Effector memory CD4-positive, alpha-beta T cell (primary cell): ENCODE results near the gene GLRX2.
"Not testable (repeated sequence)": the region's sequence is repeated elsewhere in the genome, so short reads cannot be mapped to it uniquely, and the experiment has no call there.

Experiments used
- DNase-seq, 3 donors: peaks; one replicate each; pipeline ENCODE4 v3.0.0-alpha.2; 2020
- H3K27ac ChIP-seq: 2 replicates; pipeline ENCODE4 v1.7.0; 2013; ENCODE audit warnings: mild to moderate bottlenecking, low read length, moderate library complexity; ENCODE audit not compliant: insufficient read depth, poor library complexity, severe bottlenecking
- H3K27me3 ChIP-seq: replicated peaks from 2 replicates; pipeline ENCODE4 v1.7.0; 2013; ENCODE audit warnings: mild to moderate bottlenecking, low read length; ENCODE audit not compliant: insufficient read depth, control insufficient read depth, poor library complexity, severe bottlenecking
- H3K36me3 ChIP-seq: 2 replicates; pipeline ENCODE4 v1.7.0; 2013; ENCODE audit warnings: mild to moderate bottlenecking, low read length, moderate library complexity; ENCODE audit not compliant: control insufficient read depth, insufficient read depth
- H3K4me1 ChIP-seq: 2 replicates; pipeline ENCODE4 v1.7.0; 2013; ENCODE audit warnings: low read length, mild to moderate bottlenecking; ENCODE audit not compliant: control insufficient read depth, insufficient read depth, poor library complexity, severe bottlenecking
- H3K4me3 ChIP-seq: 2 replicates; pipeline ENCODE4 v1.7.0; 2013; ENCODE audit warnings: low read length, low read depth, mild to moderate bottlenecking; ENCODE audit not compliant: insufficient read depth, poor library complexity, severe bottlenecking
- H3K9me3 ChIP-seq: 2 replicates; pipeline ENCODE4 v1.7.0; 2013; ENCODE audit warnings: mild to moderate bottlenecking, low read length, moderate library complexity; ENCODE audit not compliant: control insufficient read depth

GLRX2 gene

DNA sequence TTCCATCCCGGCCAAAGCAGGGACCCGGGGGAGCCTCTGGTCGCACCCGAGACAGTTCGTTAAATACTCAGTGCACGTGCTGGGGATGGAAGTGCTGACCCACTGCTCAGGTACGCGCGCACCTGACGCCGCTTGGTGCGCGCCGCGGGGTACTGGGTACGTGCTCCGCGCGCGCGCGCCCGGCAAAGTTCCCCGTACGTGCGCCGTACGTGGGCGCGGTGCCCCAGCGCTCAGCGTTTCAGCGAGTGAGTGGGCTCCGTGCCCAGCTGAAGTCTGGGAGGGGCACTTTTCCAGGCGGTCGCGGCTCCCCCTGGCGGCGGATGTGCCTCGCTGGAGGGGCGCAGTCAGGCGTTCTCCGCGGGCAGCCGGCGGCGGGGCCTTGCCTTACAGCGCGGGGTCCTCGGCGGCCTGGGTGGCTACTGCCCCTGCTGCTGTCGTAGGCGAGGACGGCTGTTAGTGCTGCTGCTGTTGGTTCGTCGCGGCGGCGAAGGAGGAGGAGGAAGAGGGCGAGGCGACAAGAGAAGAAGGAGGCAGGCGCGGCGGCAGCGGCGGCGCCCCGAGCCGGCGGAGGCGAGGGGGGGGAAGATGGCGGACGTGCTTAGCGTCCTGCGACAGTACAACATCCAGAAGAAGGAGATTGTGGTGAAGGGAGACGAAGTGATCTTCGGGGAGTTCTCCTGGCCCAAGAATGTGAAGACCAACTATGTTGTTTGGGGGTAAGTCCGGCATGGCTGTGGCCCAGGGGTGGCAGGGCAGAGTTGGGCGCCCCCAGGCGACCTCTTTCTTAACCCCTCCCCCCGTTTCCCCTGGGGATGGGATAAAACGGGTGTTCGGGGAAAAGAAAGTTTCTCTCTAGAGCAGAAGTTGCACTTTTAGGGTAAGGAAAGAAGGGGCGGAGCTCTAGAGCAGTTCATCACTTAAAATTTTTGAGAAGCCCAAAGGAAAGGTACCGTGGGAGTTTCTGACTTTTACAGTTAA is 16.7 kb upstream of the GLRX2 start, which contains the start of gene CDC73:
Gene CDC73, plus strand, starts transcription at position 416 of the 978 bp plus-strand sequence. Its CDS starts 170 bp downstream, at position 586.
- no peaks in the 10 kb centered on the region for H3K9me3 ChIP-seq
- DNase-seq: peak; percentile 97 to 98 (median 97)
- peak within 1 kb of the TSS; percentile 94 for H3K4me3 ChIP-seq
- H3K36me3 ChIP-seq: peaks cover 8% of the 10 kb centered on the region
- H3K27me3 ChIP-seq: no peaks in the 10 kb centered on the region
- peaks cover 11% of the 10 kb centered on the region for H3K4me1 ChIP-seq
- peak within 1 kb of the TSS; percentile 90 for H3K27ac ChIP-seq

DNA sequence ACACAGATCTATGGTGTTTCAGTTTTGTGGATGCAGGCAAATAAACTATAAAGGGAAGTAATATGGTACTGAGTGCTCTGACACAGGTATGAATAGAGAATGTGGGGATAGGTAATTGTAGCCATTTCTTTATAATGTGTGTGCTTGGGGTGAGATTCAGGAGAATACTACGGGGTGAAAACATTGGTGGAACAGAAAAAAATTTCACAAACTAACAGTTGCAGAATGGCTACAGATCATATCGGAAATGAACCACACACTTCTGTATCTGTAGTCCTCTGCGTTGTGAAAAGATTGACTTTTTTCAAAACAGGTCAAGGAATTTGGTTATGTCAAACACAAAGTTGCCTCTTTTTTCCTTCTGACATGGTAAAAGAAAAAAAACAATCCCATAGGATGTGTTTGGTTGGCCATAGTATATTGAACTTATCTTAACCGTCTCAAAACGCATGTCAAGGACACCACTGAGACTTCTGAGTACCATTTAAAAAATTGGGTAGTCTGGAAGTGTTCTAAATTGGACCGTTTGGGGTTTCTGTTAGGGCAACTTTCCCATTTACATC is 15.5 kb upstream of the GLRX2 start:
- H3K4me3 ChIP-seq: no peak overlapping the region

DNA sequence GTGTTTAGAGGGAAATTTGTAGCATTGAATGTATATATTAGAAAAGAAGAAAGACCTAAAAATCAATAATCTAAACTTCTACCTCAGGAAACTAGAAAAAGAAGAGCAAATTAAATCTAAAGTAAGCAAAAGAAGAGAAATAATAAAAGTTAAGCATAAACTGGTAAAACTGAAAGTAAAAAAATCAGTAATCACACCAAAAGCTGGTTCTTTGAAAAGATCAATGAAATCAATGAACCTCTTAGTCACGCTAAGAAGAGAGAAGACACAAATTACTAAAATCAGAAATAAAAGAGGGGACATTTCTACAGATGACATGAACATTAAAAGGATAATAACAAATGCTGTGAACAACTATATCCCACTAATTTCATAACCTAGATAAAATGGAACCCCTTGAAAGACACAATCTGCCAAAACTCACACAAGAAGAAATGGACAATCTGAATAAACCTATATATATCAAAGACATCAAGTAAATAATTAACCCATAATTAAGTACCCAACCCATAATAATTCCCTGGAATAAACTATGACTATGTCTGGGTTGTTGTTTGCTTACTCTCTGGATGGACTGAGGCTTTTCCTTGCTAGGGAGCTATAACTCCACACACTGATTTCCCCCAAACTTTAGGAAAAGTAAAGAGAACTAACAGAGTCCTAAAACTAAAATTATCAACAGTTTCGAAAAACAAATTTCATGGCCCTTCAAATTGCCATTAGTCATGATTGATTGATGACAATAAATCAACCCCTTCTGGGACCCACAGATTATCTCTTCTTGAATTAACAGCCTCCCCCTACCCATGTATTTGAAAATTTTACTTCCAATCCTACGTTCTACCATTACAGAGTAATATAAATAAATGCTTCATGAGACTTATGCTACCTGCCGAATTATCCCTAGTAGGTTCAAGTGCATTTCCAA is 13.9 kb upstream of the GLRX2 start:
- no peak overlapping the region for H3K4me3 ChIP-seq
- H3K9me3 ChIP-seq: no peaks in the 10 kb centered on the region
- H3K27ac ChIP-seq: no peak overlapping the region
- H3K27me3 ChIP-seq: no peaks in the 10 kb centered on the region
- H3K36me3 ChIP-seq: no peaks in the 10 kb centered on the region
- peaks cover 6% of the 10 kb centered on the region for H3K4me1 ChIP-seq
- no peak for DNase-seq

More for the DNA sequence above, 15.5 kb upstream of the GLRX2 start:
- Histone ChIP-seq H3K9me3 (no peaks in the 10 kb centered on the region), H3K4me1 (peaks cover 9% of the 10 kb centered on the region), H3K27ac (no peak overlapping the region), H3K36me3 (peaks cover under 1% of the 10 kb centered on the region), H3K27me3 (no peaks in the 10 kb centered on the region)
- DNase-seq: no peak

DNA sequence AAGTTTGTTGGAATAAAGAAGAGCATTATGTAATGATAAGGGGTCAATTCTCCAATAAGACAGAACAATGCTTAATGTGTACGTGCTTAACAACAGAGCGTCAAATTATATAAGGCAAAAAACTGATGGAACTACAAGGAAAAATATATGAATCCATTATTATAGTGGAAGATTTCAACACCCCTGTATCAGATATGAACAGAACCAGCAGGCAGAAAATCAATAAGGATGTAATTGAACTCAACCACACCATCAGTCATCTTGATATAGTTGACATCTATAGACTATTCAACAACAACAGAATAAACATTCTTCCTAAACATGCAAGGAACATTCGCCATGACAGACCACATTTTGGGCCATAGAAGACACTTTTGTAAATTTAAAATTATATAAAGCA is 13.0 kb upstream of the GLRX2 start:
- Histone ChIP-seq H3K9me3 (no peaks in the 10 kb centered on the region), H3K27me3 (no peaks in the 10 kb centered on the region), H3K4me3 (no peak overlapping the region), H3K36me3 (no peaks in the 10 kb centered on the region), H3K4me1 (no peaks in the 10 kb centered on the region), H3K27ac (no peak overlapping the region)
- DNase-seq: no peak

DNA sequence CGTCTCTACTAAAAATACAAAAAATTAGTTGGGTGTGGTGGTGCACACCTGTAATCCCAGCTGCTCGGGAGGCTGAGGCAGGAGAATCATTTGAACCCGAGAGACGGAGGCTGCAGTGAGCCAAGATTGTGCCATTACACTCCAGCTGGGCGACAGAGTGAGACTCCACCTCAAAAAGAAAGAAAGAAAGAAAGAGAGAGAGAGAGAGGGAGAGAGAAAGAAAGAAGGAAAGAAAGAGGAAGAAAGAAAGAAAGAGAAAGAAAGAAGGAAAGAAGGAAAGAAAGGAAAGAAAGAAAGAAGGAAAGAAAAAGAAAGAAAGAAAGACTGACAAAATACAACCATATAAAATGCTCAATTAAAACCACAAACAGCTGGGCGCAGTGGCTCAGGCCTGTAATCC is 12.0 kb upstream of the GLRX2 start:
- not testable (repeated sequence) for H3K27ac ChIP-seq, DNase-seq, H3K4me1 ChIP-seq, H3K36me3 ChIP-seq, H3K9me3 ChIP-seq, H3K27me3 ChIP-seq, H3K4me3 ChIP-seq

DNA sequence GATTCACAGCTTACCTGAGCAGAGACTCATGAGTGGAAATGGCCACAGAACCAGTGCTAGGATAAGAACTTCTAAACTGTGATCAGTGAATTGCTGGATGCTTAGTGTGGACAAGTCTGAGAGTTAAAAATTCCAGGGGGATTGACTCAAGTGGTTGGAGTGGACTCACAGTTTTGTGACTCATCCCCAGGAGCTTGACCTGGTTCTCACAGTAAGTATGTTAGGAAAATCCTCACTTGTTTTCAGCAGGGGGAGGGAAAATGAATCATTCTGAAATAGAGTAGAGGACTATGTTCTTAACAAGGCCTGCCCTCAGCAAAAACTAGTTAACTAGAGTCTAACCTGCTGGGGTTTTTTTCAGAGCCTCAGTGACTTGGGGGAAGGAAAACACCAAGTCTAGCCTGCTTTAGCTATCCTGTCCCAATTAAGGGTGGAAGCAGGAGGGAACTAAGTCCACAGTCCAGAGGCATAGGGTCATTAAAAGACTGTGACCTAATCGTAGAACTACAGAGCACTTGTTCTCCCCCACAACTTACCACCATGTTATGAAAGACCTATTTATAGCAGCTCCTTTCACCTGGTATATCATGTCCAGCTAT is 10.5 kb upstream of the GLRX2 start:
- Histone ChIP-seq H3K27me3 (no peaks in the 10 kb centered on the region), H3K9me3 (no peaks in the 10 kb centered on the region), H3K36me3 (no peaks in the 10 kb centered on the region), H3K27ac (no peak overlapping the region), H3K4me1 (no peaks in the 10 kb centered on the region), H3K4me3 (no peak overlapping the region)
- no peak for DNase-seq

- Histone ChIP-seq H3K4me1 (no peaks in the 10 kb centered on the region), H3K27me3 (no peaks in the 10 kb centered on the region), H3K36me3 (no peaks in the 10 kb centered on the region), H3K4me3 (no peak overlapping the region), H3K9me3 (no peaks in the 10 kb centered on the region), H3K27ac (no peak overlapping the region)
- no peak for DNase-seq
Measured at GRCh38 chr1:193114485-193115095, 9.4 kb upstream of the GLRX2 start.

DNA sequence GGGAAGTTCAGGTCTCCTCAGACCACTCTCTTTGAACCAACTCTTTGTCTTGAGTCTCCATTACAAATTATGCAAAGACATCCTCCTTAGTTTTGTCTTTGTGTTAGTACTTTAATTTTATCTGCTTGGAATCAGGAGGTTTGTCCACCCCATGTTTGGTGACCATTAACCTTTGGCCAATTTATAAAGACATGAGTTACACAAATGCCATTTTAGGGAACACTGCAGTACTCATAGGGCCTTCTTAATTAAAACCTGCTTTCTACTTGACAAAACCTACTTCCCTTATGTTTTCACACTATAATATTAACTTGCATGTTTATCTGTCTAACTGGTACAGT is 8.7 kb upstream of the GLRX2 start:
- Histone ChIP-seq H3K4me1 (no peaks in the 10 kb centered on the region), H3K9me3 (no peaks in the 10 kb centered on the region), H3K36me3 (no peaks in the 10 kb centered on the region), H3K4me3 (no peak overlapping the region), H3K27ac (no peak overlapping the region), H3K27me3 (no peaks in the 10 kb centered on the region)
- DNase-seq: no peak

- Histone ChIP-seq H3K36me3 (no peaks in the 10 kb centered on the region), H3K27me3 (no peaks in the 10 kb centered on the region), H3K4me1 (no peaks in the 10 kb centered on the region), H3K4me3 (no peak overlapping the region), H3K9me3 (no peaks in the 10 kb centered on the region), H3K27ac (no peak overlapping the region)
- DNase-seq: no peak
Measured at GRCh38 chr1:193113258-193113991, 8.2 kb upstream of the GLRX2 start.
